Ascending aorta (tissue), 2 donors: ENCODE results near the gene FAM83F. TPM values are rescaled to one million over a fixed set of nuclear protein-coding genes. Genes with fewer than 3 reads are reported as not detected.
A peak's percentile ranks its signal among the peaks of the same experiment; 100 is the strongest.

ENCODE experiments used
- DNase-seq, 2 donors: peaks; one replicate each; pipeline ENCODE4 v3.0.0-alpha.2; 2019; ENCODE audit warnings: low spot score in 2 of 2
- H3K27ac ChIP-seq, 2 donors: fragments of 200-600 bp; sonication (generic); one replicate each; pipeline ENCODE4 v1.5.1; 2016 to 2017; ENCODE audit warnings: mild to moderate bottlenecking in 1 of 2
- H3K27me3 ChIP-seq: fragments of 200-600 bp; sonication (generic); one replicate; pipeline ENCODE4 v1.5.1; 2017
- H3K36me3 ChIP-seq, 2 donors: fragments of 200-600 bp; sonication (generic); one replicate each; pipeline ENCODE4 v1.5.1; 2016
- H3K4me1 ChIP-seq, 2 donors: fragments of 200-600 bp; sonication (generic); one replicate each; pipeline ENCODE4 v1.5.1; 2016 to 2017; ENCODE audit warnings: mild to moderate bottlenecking in 1 of 2
- H3K4me3 ChIP-seq, 2 donors: fragments of 200-600 bp; sonication (generic); one replicate each; pipeline ENCODE4 v1.5.1; 2016 to 2017; ENCODE audit warnings: mild to moderate bottlenecking in 1 of 2
- H3K9me3 ChIP-seq, 2 donors: fragments of 200-600 bp; sonication (generic); one replicate each; pipeline ENCODE4 v1.5.1; 2016
- intact Hi-C: fragments of 100-400 bp; cut with DNase I; formaldehyde crosslinking; loops from one replicate; pipeline ENCODE4 v1.15.1; 2023
- total RNA-seq: library from RNA; depleted of rRNA; stranded (reverse); fragments of >200 nt; gene quantifications from one replicate; pipeline ENCODE4 v1.1.0, GENCODE V29; 2016
- TF ChIP-seq, protein P1 (sequence below), 3 experiments: fragments of 200-600 bp in 2 of 3; fragments of 450-650 bp in 1 of 3; sonication (generic) in 2 of 3; IDR thresholded peaks; one replicate each; pipeline ENCODE4 v1.5.1; 2016 to 2019; ENCODE audit warnings: antibody characterized with exemption in 3 of 3, mild to moderate bottlenecking in 1 of 3, moderate library complexity in 1 of 3

Gene FAM83F
- total RNA-seq, 1 donor from 2014 or later: not detected

DNA sequence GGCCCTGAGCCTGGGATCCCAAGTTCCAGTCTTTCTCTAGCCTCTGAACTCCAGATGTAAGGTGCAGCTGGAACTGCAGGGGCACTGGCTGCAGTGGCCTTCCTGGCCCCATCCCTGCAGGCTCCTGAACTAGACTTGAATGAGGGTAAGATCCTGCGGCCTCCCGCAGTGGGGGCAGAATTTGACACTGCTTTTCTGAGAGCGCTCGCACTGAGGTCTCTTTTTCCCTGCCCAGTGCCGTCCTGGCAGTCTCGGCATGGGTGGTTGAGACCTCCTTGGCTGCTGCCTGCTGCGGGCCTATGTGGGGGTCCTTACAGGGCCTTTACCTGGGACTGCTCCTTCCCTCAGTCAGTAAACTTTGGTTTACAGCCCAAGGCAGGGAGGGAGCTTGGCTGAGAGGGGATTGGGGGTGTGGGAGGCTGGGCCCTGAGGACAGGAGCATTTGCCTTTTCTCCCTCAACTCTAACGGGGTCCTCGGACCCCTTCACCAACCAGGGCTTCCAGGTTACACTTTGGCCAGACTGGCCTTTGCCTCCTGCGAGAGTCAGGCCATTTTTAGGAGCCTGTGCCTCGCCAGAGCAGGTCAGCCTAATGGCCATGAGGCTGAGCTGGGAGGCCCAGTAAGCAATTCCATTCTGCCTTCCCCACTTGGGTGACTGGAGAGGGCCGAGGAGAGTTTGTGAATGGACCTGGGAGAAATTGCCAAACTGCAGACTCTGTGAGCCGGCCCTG lies 35.4 kb downstream of the FAM83F start:
- no peaks in the 10 kb centered on the region for H3K27me3 ChIP-seq
- no peak overlapping the region for H3K27ac ChIP-seq
- TF ChIP-seq, protein P1, sequence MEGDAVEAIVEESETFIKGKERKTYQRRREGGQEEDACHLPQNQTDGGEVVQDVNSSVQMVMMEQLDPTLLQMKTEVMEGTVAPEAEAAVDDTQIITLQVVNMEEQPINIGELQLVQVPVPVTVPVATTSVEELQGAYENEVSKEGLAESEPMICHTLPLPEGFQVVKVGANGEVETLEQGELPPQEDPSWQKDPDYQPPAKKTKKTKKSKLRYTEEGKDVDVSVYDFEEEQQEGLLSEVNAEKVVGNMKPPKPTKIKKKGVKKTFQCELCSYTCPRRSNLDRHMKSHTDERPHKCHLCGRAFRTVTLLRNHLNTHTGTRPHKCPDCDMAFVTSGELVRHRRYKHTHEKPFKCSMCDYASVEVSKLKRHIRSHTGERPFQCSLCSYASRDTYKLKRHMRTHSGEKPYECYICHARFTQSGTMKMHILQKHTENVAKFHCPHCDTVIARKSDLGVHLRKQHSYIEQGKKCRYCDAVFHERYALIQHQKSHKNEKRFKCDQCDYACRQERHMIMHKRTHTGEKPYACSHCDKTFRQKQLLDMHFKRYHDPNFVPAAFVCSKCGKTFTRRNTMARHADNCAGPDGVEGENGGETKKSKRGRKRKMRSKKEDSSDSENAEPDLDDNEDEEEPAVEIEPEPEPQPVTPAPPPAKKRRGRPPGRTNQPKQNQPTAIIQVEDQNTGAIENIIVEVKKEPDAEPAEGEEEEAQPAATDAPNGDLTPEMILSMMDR (IDR thresholded peaks at IDR 0.05): no peak
- H3K36me3 ChIP-seq: no peaks in the 10 kb centered on the region
- H3K9me3 ChIP-seq: no peaks in the 10 kb centered on the region
- DNase-seq: no peak
- intact Hi-C loops: no loop called here
- H3K4me3 ChIP-seq: no peak overlapping the region
- H3K4me1 ChIP-seq: no peaks in the 10 kb centered on the region

DNA sequence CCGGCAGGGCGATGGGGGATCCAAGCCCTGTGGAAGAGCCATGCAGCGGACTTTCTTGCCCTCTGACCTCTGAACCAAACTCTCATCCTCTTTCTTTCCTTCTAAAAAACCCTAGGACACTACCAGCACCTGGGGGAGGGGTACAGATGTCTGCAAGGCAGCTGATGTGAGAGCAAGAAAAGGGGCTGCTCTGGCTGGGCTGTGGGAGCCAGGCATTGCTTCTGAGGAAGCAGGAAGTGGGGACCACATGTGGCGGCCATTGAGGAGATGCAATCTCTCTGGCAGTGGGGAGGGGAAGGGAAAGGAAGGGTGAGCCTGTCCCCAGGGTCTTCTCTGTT lies 36.0 kb downstream of the FAM83F start:
- Histone ChIP-seq H3K9me3 (no peaks in the 10 kb centered on the region), H3K27me3 (no peaks in the 10 kb centered on the region), H3K4me1 (no peaks in the 10 kb centered on the region), H3K27ac (no peak overlapping the region), H3K36me3 (no peaks in the 10 kb centered on the region), H3K4me3 (no peak overlapping the region)
- intact Hi-C loops: no loop called here
- TF ChIP-seq, protein P1 (IDR thresholded peaks at IDR 0.05): no peak
- no peak for DNase-seq

DNA sequence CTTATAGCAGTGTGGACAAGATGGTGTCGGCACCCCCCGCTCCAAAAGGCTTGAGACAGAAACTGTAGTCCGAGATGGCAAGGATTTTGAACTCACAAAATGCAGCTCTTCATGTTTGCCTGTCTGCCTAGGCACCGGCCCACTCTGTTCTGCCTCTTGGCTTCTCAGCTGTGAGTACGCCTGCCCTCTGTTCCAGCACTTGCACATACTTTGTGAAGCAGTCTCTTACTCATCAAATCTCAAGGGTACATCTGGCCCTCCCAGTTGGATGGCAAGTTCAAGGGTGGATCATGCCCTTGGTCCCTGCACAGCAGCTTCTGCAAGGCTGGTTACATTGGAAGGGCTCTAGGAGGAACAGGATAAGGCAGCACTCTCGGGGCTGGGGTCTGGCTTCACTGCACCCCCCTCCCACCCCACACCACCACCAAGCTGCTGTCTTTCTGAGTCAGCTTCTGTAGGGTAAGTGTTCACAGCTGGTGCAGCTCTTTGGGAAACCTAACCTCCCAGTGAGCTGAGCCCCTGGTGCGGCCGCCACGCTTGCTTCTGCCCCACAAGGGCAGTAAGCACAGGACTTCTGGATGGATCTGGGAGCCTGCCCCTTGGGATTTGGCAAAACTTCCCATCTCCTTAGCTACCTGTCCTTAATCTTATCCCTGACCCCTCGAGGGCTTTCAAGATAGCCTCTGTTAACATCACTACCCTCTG lies 37.2 kb downstream of the FAM83F start:
- Histone ChIP-seq H3K4me3 (no peak overlapping the region), H3K36me3 (no peaks in the 10 kb centered on the region), H3K27ac (no peak overlapping the region), H3K27me3 (no peaks in the 10 kb centered on the region), H3K9me3 (no peaks in the 10 kb centered on the region), H3K4me1 (no peaks in the 10 kb centered on the region)
- intact Hi-C loops: no loop called here
- DNase-seq: peak in 1 of 2 donors; percentile 64
- TF ChIP-seq, protein P1 (IDR thresholded peaks at IDR 0.05): no peak

DNA sequence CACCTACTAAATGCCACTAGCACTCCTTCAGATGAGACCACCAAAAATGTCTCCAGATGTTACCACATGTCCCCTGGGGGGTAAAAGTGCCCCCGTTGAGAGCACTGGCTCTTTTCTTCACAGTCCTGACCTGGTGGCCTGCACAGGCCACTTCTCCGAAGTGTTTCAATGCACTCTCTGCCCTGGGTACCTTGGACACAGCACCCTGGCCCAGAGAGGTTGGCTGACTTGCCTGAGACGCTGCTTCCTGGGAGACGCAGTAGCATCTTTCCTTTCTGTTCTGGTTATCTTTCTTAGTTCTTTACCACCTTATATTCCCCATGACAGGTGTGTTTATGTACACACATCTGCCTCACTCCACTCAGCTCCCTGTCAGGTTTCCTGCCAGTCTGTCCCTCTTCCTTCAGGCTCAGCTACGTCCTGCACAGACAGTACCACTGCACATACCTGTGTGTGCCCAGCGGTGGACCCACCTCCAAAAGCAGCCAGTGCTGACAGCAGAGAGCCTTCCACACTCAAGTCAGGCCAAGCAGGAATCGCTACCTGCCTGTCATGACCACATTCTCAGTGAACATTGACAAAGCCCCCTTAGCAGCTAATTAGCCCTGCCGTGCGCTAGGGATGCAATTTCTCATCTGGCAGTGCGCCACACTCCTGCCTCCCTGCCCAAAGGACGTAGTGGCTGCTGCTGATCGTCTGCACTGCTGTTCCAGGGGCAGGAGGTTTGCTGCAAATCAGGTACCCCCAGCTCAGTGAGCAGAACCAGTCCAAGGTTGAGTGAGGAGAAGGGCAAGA lies 39.0 kb downstream of the FAM83F start:
- peak in 1 of 2 donors; percentile 56 for DNase-seq

DNA sequence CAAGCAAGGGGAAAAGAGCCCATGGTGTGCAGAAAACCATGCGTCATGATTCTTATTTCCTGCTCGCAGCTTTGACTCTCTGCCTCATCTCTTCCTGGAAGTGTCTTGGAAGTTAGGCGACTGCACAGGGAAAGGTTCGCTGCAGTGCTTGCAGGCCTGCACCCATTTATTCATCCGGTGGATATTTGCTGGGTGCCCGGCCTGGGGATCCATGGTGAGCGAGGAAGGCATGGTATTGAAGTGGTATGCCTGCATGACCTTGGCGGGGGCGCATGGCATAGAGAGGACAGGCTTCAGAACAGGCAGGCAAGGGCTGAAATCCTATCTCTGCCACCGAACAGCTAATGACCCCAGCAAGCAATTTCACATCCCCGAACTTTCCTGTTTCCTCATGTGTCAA lies 40.6 kb downstream of the FAM83F start:
- DNase-seq: peak in 1 of 2 donors; percentile 31
- H3K36me3 ChIP-seq: no peaks in the 10 kb centered on the region
- H3K27me3 ChIP-seq: no peaks in the 10 kb centered on the region
- TF ChIP-seq, protein P1 (IDR thresholded peaks at IDR 0.05): no peak
- intact Hi-C loops: no loop called here
- H3K27ac ChIP-seq: no peak overlapping the region
- H3K4me1 ChIP-seq: no peaks in the 10 kb centered on the region
- H3K4me3 ChIP-seq: no peak overlapping the region
- H3K9me3 ChIP-seq: no peaks in the 10 kb centered on the region

More for the DNA sequence above, 39.0 kb downstream of the FAM83F start:
- no peaks in the 10 kb centered on the region for H3K4me1 ChIP-seq
- intact Hi-C loops: no loop called here
- H3K4me3 ChIP-seq: no peak overlapping the region
- H3K36me3 ChIP-seq: no peaks in the 10 kb centered on the region
- no peaks in the 10 kb centered on the region for H3K9me3 ChIP-seq
- no peaks in the 10 kb centered on the region for H3K27me3 ChIP-seq
- no peak overlapping the region for H3K27ac ChIP-seq
- TF ChIP-seq, protein P1 (IDR thresholded peaks at IDR 0.05): no peak
